Measurements from ENCODE around the gene CLEC14A. TPM values are rescaled to one million over a fixed set of nuclear protein-coding genes. Genes with fewer than 3 reads are reported as not detected.

CLEC14A gene
- total RNA-seq: 10 to 100 TPM; 22.2 to 31.4 TPM

GRCh38 chr14:38255673-38256532 lies at the start of gene CLEC14A:
Gene CLEC14A (minus strand): TSS chr14:38256093. CDS start chr14:38256022, 71 bp downstream.
- no peak for DNase-seq (ENCODE audit: low spot score)
- TF ChIP-seq CTCF (IDR thresholded peaks at IDR 0.05): no peak
- Histone ChIP-seq H3K27ac (no peak within 1 kb of the TSS), H3K36me3 (no peaks in the 10 kb centered on the region), H3K4me1 (ENCODE audit: control insufficient read depth in 1 of 2, low read depth in 2 of 2) (no peaks in the 10 kb centered on the region), H3K9me3 (no peaks in the 10 kb centered on the region), H3K4me3 (peak within 1 kb of the TSS; percentile 67), H3K27me3 (replicated peaks; ENCODE audit: insufficient read depth) (no peaks in the 10 kb centered on the region)
- no peak for ATAC-seq (ENCODE audit: insufficient number of reproducible peaks, low FRiP score, low read depth)

GRCh38 chr14:38302966-38303365 lies 47.1 kb upstream of the CLEC14A start:
- H3K4me1 ChIP-seq (ENCODE audit: control insufficient read depth in 1 of 2, low read depth in 2 of 2): no peaks in the 10 kb centered on the region
- TF ChIP-seq CTCF (IDR thresholded peaks at IDR 0.05): no peak
- H3K4me3 ChIP-seq: no peak overlapping the region
- no peaks in the 10 kb centered on the region for H3K36me3 ChIP-seq
- DNase-seq (ENCODE audit: low spot score): no peak
- H3K27me3 ChIP-seq (replicated peaks; ENCODE audit: insufficient read depth): no peaks in the 10 kb centered on the region
- no peaks in the 10 kb centered on the region for H3K9me3 ChIP-seq
- H3K27ac ChIP-seq: no peak overlapping the region
- no peak for ATAC-seq (ENCODE audit: insufficient number of reproducible peaks, low FRiP score, low read depth)

GRCh38 chr14:38302034-38302433 lies 46.1 kb upstream of the CLEC14A start:
- H3K9me3 ChIP-seq: no peaks in the 10 kb centered on the region
- no peaks in the 10 kb centered on the region for H3K4me1 ChIP-seq (ENCODE audit: control insufficient read depth in 1 of 2, low read depth in 2 of 2)
- H3K27ac ChIP-seq: no peak overlapping the region
- H3K4me3 ChIP-seq: no peak overlapping the region
- no peak for DNase-seq (ENCODE audit: low spot score)
- no peak for ATAC-seq (ENCODE audit: insufficient number of reproducible peaks, low FRiP score, low read depth)
- H3K27me3 ChIP-seq (replicated peaks; ENCODE audit: insufficient read depth): no peaks in the 10 kb centered on the region
- TF ChIP-seq CTCF (IDR thresholded peaks at IDR 0.05): no peak
- H3K36me3 ChIP-seq: no peaks in the 10 kb centered on the region

GRCh38 chr14:38297681-38298080 lies 41.8 kb upstream of the CLEC14A start:
- H3K4me3 ChIP-seq: no peak overlapping the region
- no peak for TF ChIP-seq CTCF (IDR thresholded peaks at IDR 0.05)
- no peaks in the 10 kb centered on the region for H3K9me3 ChIP-seq
- ATAC-seq (ENCODE audit: insufficient number of reproducible peaks, low FRiP score, low read depth) (no peak), DNase-seq (ENCODE audit: low spot score) (no peak)
- no peaks in the 10 kb centered on the region for H3K27me3 ChIP-seq (replicated peaks; ENCODE audit: insufficient read depth)
- no peak overlapping the region for H3K27ac ChIP-seq
- no peaks in the 10 kb centered on the region for H3K36me3 ChIP-seq
- no peaks in the 10 kb centered on the region for H3K4me1 ChIP-seq (ENCODE audit: control insufficient read depth in 1 of 2, low read depth in 2 of 2)

GRCh38 chr14:38291681-38292467 lies 36.0 kb upstream of the CLEC14A start:
- DNase-seq (ENCODE audit: low spot score): no peak
- TF ChIP-seq CTCF (IDR thresholded peaks at IDR 0.05): no peak
- Histone ChIP-seq H3K4me1 (ENCODE audit: control insufficient read depth in 1 of 2, low read depth in 2 of 2) (peaks cover 5 to 12% of the 10 kb centered on the region in 2 donors), H3K27ac (no peak overlapping the region), H3K36me3 (no peaks in the 10 kb centered on the region), H3K27me3 (replicated peaks; ENCODE audit: insufficient read depth) (no peaks in the 10 kb centered on the region), H3K9me3 (no peaks in the 10 kb centered on the region), H3K4me3 (no peak overlapping the region)
- ATAC-seq (ENCODE audit: insufficient number of reproducible peaks, low FRiP score, low read depth): no peak
